ENCODE results near the gene PRH2.
A peak's percentile ranks its signal among the peaks of the same experiment; 100 is the strongest.

PRH2 gene

DNA sequence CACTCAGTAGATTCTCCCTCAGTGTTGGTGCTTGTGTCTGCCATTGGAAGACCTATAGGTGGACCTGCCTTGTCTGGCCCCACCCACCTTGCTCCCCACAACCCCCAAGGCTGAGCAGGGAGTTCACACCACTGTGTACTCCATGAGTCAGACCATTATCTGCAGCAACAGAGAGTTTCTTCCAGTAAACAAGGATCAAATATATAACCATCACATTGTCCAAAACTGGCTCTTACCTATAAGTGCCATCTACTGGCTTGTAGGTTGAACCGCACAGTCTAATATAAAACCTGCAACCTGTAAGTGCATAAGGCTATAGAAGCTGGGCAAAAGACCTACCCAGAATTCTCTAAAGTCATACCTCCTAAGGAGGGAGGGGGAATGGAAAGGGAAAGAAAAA, 27.6 kb upstream of the PRH2 start:
- TF ChIP-seq, protein P1, sequence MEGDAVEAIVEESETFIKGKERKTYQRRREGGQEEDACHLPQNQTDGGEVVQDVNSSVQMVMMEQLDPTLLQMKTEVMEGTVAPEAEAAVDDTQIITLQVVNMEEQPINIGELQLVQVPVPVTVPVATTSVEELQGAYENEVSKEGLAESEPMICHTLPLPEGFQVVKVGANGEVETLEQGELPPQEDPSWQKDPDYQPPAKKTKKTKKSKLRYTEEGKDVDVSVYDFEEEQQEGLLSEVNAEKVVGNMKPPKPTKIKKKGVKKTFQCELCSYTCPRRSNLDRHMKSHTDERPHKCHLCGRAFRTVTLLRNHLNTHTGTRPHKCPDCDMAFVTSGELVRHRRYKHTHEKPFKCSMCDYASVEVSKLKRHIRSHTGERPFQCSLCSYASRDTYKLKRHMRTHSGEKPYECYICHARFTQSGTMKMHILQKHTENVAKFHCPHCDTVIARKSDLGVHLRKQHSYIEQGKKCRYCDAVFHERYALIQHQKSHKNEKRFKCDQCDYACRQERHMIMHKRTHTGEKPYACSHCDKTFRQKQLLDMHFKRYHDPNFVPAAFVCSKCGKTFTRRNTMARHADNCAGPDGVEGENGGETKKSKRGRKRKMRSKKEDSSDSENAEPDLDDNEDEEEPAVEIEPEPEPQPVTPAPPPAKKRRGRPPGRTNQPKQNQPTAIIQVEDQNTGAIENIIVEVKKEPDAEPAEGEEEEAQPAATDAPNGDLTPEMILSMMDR (IDR thresholded peaks at IDR 0.05; ENCODE audit: insufficient read depth, low read depth, low read length, missing control alignments), result peak; percentile 44
- DNase-seq (ENCODE audit: low read depth), result peak; percentile 59
- H3K4me3 ChIP-seq (ENCODE audit: low read length), result no peak overlapping the region

DNA sequence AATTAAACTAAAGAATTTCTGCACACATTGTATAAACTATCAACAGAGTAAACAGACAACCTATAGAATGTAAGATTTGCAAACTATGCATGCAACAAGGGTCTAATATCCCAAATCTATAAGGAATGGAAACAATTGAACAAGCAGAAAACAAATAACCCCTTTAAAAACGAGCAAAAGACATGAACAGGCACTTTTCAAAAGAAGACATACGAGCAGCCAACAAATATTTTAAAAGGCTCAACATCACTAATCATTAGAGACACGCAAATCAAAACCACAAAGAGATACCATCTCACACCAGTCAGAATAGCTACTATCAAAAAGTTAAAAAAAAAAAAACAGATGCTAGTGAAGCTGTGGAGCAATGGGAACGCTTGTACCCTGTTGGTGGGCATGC, 24.4 kb upstream of the PRH2 start:
- TF ChIP-seq, protein P1 (IDR thresholded peaks at IDR 0.05; ENCODE audit: insufficient read depth, low read depth, low read length, missing control alignments), result no peak
- no peak overlapping the region for H3K4me3 ChIP-seq (ENCODE audit: low read length)
- DNase-seq (ENCODE audit: low read depth), result no peak

DNA sequence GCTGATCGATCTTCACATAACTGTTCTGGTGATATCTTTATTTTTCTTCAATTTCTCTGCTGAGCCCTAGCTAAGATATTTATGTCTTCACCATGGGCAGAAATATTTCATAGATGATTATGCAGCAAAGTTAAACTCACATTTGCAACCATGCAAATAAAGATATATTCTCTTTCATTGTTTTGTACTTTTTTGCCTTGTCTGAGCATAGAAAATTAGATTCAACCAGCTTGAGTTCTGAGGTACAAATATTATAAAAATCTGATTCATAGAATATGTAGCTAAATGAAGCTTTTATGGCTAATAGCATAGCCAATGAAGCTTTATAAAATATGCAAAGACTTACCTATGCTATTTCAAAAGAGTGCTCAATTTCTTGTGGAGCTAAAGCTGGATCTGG, 19.6 kb upstream of the PRH2 start, which contains the start of gene TAS2R13:
Gene TAS2R13, minus strand, starts transcription at position 101 of the 400 bp plus-strand sequence. CDS start 264 bp downstream, outside the sequence.
- TF ChIP-seq, protein P1 (IDR thresholded peaks at IDR 0.05; ENCODE audit: insufficient read depth, low read depth, low read length, missing control alignments), result no peak
- DNase-seq (ENCODE audit: low read depth), result no peak
- H3K4me3 ChIP-seq (ENCODE audit: low read length), result no peak within 1 kb of the TSS

DNA sequence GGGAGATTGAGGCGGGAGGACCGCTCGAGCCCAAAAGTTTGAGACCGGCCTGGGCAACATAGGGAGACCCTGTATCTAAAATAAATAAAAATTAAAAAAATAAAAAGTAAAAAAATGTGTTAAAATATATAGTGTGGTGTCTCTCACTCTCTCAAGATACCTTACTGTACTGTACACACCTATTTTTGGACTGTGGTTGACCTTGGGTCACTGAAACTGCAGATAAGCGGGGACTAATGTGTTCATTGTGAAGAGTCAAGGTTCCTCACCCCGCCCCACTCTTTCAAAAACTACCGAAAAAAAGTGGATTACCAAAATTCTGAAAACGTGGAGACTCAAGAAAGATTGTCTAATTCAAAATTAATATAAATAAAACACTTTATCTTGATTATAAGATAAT, 18.7 kb upstream of the PRH2 start:
- DNase-seq (ENCODE audit: low read depth), result no peak
- H3K4me3 ChIP-seq (ENCODE audit: low read length), result no peak overlapping the region
- TF ChIP-seq, protein P1 (IDR thresholded peaks at IDR 0.05; ENCODE audit: insufficient read depth, low read depth, low read length, missing control alignments), result no peak

DNA sequence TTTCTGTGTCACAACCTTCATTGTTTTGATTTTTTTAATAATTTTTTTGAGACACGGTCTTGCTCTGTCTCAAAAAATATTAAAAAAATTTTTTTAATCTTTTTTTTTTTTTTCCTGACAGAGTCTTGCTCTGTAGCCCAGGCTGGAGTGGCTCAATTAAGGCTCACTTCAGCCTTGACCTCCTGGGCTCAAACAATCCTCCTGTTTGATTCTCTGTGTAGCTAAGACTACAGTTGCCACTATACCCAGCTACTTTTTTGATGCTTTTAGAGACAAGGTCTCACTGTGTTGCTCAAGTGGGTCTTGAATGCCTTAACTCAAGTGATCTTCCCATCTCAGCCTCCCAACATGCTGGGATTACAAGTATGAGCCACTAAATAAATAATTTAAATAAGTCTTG, 9.2 kb upstream of the PRH2 start:
- TF ChIP-seq, protein P1 (IDR thresholded peaks at IDR 0.05; ENCODE audit: insufficient read depth, low read depth, low read length, missing control alignments), result no peak

DNA sequence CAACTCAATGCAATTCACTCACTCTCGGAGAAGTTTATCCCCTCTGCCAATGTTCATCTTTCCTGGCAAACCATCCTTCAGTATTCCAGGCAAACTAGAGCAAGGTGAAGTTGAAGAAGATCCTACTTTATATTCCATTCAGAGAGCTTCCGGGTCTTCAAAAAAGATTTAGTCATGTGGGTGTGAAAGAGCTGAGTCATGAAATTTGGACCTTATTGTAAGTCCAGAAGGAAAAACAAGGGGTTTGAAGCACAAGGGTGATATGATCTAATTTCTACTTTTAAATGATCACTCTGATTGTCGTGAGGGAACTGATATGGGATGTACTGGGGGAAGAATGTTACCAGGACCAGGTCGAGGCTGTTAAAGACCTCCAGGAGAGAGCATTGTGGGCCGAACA, 2.8 kb upstream of the PRH2 start:
- no peak overlapping the region for H3K4me3 ChIP-seq (ENCODE audit: low read length)
- TF ChIP-seq, protein P1 (IDR thresholded peaks at IDR 0.05; ENCODE audit: insufficient read depth, low read depth, low read length, missing control alignments), result no peak
- no peak for DNase-seq (ENCODE audit: low read depth)

More for the DNA sequence above, 9.2 kb upstream of the PRH2 start:
- no peak for DNase-seq (ENCODE audit: low read depth)
- no peak overlapping the region for H3K4me3 ChIP-seq (ENCODE audit: low read length)

DNA sequence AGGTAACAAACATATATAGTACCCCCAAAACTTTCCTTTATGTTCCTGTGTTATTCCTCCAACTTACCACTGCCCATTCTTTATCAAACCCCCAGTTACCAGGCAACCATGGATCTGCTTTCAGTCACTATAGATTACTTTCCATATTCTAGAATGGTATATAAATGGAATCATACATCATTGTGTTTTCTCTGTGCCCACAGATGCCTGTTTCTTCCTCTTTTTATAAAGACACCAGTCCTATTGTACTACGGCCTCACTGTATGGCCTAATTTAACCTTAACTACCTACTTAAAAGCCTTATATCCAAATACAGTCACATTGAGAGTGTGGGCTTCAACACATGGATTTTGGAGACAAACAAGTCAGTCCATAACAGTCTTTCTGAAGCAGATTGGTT, 7.5 kb downstream of the PRH2 start:
- no peak overlapping the region for H3K4me3 ChIP-seq (ENCODE audit: low read length)
- DNase-seq (ENCODE audit: low read depth), result no peak
- TF ChIP-seq, protein P1 (IDR thresholded peaks at IDR 0.05; ENCODE audit: insufficient read depth, low read depth, low read length, missing control alignments), result no peak

Data from epithelial cell of esophagus (primary cell).